Activated naive CD4-positive, alpha-beta T cell (primary cell): ENCODE measurements around the gene TMEM81.

ENCODE experiments used
- DNase-seq, 4 experiments: peaks; one replicate each; lab custom pipeline; 2025; lab: John Stamatoyannopoulos, UW

Gene TMEM81, protein sequence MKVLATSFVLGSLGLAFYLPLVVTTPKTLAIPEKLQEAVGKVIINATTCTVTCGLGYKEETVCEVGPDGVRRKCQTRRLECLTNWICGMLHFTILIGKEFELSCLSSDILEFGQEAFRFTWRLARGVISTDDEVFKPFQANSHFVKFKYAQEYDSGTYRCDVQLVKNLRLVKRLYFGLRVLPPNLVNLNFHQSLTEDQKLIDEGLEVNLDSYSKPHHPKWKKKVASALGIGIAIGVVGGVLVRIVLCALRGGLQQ

GRCh38 chr1:205084360-205084759, at the start of gene TMEM81:
TSS of gene TMEM81 (minus strand) at chr1:205084460. CDS start at chr1:205084320, 140 bp downstream.
- DNase-seq = no peak

GRCh38 chr1:205133287-205133686, 49.0 kb upstream of the TMEM81 start:
- no peak for DNase-seq

DNA sequence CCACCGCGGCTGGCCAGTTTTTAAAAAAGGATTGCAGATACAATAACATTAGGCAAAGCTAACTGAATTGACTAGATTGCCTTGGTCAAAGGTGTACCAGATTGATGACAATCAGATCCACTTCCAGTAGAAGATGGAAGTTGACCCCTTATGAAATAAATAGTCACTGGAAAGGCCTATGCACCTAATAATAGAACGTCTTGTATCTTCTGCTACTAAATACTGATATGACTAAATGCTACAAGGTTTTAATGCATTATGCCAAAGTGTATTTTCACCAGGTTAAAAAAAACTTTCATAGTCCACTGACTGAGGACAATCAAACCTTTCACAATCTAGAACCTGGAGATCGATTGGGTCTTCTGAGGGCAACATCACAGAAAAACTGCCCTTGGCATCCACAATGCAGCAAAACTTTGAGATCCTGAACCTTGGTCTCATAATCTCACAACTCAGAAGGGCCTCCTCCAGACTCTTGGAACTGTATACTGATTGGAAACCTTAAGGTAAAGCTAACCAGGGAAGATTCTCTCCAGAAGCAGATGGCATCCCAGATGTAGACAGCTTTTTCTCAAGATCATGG, 45.3 kb upstream of the TMEM81 start:
- DNase-seq = no peak

DNA sequence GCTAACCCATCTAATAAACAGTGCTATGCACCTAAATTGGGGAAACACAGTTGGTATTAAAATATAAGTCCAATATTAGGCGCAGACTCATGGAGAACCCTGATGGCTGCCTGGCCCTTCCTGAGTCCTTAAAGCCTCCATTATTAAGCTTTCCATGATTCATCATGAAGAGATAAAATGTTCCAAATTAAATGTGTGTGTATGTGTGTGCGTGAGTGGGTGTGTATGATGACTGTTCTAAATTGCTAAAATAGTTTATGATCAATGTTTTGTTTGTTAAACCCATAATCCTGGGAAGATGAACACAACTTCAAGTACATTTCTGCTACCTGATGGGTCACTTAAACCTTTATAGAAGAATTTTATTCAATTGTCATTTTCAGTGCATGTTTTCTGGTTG, 43.8 kb upstream of the TMEM81 start:
- no peak for DNase-seq

GRCh38 chr1:205127646-205128045, 43.4 kb upstream of the TMEM81 start:
- DNase-seq = no peak

DNA sequence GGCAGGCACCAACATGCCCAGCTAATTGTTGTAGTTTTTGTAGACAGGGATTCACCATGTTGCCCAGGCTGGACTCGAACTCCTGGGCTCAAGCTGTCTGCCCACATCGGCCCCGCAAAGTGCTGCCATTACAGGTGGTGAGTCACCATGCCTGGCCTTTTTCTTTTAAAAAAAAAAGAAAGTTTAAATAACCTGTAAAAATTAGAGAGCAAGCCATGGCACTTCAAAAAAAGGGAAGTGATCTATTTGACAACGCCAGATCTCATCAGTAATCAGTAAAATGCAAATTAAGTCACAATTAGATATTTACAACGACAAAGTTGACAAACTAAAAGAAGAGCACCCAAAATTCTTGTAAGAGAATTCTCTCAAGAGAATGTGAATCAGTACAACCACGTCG, 40.5 kb upstream of the TMEM81 start:
- DNase-seq = no peak

DNA sequence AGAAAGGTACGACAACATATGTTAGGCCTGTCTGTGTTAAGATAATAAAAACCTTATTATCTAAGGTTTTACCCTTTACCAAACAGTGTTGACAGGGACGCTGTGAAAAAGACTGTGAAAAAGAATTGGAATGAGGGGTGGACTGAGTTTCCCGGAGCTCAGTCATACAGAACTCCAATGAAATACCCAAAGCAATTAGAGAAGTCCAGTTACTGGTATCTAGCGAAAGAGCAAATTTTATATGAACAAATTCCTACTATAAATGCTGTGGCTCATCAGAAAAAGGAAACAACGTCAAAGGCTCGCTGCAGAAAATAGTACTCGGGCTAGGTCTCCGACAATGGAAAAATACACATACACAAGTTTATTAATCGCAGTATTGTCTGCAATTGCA, 38.2 kb upstream of the TMEM81 start:
- DNase-seq = no peak

DNA sequence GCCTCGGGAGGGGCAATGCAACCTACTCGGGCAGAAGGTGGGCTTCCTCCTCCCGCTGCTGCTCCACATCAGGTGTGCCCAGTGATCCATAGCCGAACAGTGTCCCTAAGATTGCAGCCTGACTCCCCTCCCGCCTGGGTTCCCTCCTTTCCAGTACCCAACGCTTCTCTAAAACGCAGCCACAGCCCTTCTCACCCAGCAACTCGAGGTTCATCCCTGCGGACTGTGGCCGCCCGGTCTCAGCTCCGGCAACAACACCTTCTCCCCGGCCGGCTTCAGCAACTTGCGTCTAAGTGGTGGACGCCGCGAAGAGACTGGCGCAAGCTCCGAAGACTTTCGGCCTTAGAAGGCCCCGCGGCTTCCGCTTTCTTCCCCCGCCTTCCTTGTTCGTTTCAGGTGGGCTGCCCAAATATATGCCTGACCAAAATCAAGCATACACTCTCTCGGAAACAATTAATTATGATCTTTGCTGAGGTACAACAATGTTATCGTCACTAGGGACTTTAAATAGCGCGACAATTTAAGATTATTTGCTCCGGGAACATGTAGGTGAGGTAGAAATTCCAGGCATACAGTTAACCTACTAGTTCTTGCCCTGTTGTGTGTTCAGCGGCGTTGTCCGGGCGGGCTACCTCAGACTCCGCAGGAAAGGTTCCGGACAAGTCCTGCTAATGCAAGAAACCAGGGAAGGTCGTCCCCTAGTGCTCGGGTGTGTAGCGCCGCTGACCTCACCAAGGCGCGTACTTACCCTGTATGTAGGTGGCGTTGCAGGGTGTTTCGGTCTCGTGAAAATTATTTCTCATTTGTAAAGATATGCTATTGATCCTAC, 37.6 kb upstream of the TMEM81 start, which contains the start of gene RBBP5:
Gene RBBP5 (minus strand): TSS at position 319 of the 829 bp plus-strand sequence. CDS start 105 bp downstream, at position 214.
- peak; percentile 74 to 93 (median 88) for DNase-seq

- DNase-seq = no peak
Measured at GRCh38 chr1:205118752-205119151, 34.5 kb upstream of the TMEM81 start.

- no peak for DNase-seq
Measured at GRCh38 chr1:205111354-205111753, 27.1 kb upstream of the TMEM81 start.

GRCh38 chr1:205109711-205110110, 25.5 kb upstream of the TMEM81 start:
- no peak for DNase-seq

DNA sequence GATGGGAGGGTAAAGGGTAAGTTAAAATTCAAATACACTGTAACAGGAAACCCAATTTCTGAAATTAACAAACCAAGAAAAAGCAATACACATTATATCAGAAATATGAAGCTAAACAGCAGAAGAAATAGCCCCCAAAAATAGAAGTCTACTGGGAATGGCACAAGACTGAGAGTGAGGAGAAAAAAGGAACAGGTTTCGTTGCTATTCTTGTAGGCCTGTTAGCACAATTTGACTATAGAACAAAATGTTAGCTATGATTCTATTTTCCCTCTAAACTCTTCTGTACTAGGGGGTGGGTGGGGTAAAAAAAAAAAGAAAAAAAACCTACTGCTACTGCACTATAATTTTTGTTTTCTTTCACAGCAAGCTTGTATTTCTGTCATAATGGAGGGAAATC, 25.0 kb upstream of the TMEM81 start:
- DNase-seq = no peak

- DNase-seq = no peak
Measured at GRCh38 chr1:205108464-205108863, 24.2 kb upstream of the TMEM81 start.

DNA sequence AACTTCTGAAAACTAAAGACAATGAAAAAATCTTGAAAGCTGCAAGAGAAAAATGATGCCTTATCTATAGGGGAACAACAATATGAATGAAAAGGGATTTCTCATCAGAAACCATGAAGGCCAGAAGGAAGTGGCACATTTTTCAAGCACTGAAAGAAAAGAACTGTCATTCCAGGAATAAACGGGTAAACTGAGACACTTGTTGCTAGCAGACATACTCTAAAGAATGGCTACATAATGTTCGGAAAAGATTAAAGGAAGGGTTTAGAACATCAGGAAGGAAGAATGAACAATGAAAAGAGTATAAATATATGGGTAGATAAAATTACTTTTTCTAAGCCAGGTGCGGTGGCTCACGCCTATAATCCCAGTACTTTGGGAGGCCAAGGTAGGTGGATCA, 23.1 kb upstream of the TMEM81 start:
- DNase-seq = no peak

DNA sequence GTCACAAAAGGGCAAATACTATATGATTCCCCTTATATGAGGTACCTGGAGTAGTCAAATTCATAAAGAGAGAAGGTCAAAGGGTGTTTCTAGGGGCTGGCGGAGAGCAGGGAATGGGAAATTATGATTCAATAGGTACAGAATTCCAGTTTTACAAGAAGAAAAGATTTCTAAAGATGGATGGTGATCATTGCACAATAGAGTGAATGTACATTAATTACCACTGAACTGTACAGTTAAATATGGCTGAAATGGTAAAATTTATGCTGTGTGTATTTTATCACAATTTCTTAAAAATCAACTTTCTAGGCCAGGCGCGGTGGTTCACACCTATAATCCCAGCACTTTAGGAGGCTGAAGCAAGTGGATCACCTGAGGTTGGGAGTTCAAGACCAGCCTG, 18.1 kb upstream of the TMEM81 start:
- no peak for DNase-seq

- DNase-seq = no peak
Measured at GRCh38 chr1:205098242-205098641, 14.0 kb upstream of the TMEM81 start.

DNA sequence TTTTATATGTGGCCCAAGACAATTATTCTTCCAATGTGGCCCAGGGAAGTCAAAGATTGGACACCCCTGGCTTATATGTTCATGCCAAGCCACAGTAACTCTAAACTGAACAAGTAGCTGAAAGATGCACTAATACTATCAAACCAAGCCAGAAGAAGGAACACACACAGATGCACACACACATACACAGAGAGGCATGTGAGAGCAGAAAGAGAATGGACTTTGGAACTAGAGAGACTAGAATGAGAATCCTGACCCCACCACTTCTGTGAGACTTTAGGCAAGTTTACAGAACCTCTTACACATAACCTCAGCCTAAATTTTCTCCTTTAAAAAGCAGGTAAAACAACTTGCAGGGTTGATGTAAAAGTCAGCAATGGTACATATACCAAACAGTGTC, 11.2 kb upstream of the TMEM81 start:
- no peak for DNase-seq

DNA sequence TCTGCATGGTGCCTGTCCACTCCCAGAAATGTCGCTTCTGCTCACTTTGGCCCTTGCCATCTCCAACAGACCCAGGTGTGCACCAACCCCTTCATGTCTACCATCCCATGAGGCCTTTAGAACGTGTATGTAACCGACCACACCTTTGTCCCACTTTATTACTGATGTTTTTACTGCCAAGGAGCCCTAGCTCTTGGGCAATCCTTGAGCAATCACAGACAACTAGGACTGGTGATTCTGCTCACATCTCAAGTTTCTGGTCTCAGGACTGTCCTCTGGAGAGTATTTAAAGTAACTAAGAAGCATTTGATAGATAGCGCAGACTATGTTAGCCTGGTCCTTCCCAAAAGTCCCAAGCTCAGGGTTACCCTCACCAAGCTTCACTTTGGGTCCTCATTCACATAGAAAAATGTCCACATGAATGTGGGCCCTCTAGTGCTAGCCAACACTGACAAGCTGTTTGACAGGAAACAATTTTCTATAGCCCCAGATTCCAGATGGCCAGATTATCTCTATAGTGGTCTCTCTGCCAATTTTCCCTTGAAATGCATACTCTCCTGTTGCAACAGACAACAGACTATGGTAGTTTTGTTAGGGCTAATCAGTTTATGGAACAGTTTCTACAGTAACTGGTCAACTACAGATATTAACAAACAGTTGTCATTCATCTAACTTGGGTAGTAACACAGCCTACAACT, 6.9 kb upstream of the TMEM81 start:
- no peak for DNase-seq

GRCh38 chr1:205088341-205088740, 4.1 kb upstream of the TMEM81 start:
- DNase-seq = no peak

- no peak for DNase-seq
Measured at GRCh38 chr1:205082431-205082830, 1.8 kb downstream of the TMEM81 start.

DNA sequence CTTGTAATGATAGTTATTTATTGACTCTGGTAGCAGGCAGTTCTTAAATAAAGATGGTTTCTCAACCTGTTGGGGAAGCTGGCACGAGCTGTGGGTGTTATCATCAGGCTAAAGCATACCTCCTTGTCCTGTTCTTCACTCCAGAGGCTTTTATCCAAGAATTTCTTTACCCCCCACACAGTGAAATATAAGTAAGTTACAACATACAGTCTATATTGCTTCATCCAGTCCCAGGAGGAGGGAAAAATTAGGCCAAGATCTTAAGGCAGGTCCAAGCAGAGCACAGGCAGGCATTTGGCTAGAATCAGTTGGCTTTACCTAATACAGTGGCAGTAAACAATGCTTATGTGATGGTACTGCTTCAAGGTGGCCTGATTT, 6.3 kb downstream of the TMEM81 start:
- no peak for DNase-seq

- DNase-seq = no peak
Measured at GRCh38 chr1:205077158-205077933, 6.9 kb downstream of the TMEM81 start.
